ACC112 (cell line): Measurements from ENCODE around the gene LGI1.

ENCODE experiments used
- H2AFZ ChIP-seq: fragments of 200-600 bp; sonication (generic); one replicate; pipeline ENCODE4 v1.6.0; 2017; ENCODE audit warnings: antibody characterized with exemption, low read length; ENCODE audit not compliant: unreplicated experiment
- H3K27ac ChIP-seq: fragments of 200-600 bp; sonication (generic); 2 replicates; pipeline ENCODE4 v1.5.1; 2014; ENCODE audit warnings: low read depth, mild to moderate bottlenecking, antibody characterized with exemption, low read length, moderate library complexity
- H3K27me3 ChIP-seq: fragments of 200-600 bp; sonication (generic); 2 replicates; pipeline ENCODE4 v1.6.1; 2014; ENCODE audit warnings: mild to moderate bottlenecking, antibody characterized with exemption, low read length, moderate library complexity, mixed read lengths; ENCODE audit not compliant: insufficient read depth
- H3K36me3 ChIP-seq: fragments of 200-600 bp; sonication (generic); 2 replicates; pipeline ENCODE4 v1.6.1; 2016; ENCODE audit warnings: mild to moderate bottlenecking, antibody characterized with exemption, low read length, moderate library complexity, mixed read lengths; ENCODE audit not compliant: insufficient read depth
- H3K4me1 ChIP-seq: fragments of 200-600 bp; sonication (generic); one replicate; pipeline ENCODE4 v1.6.1; 2016; ENCODE audit warnings: low read length, mixed read lengths; ENCODE audit not compliant: insufficient read depth, unreplicated experiment, control insufficient read depth
- H3K4me3 ChIP-seq: fragments of 200-600 bp; sonication (generic); 2 replicates; pipeline ENCODE4 v1.5.1; 2014; ENCODE audit warnings: mild to moderate bottlenecking, low read depth, low read length
- H3K79me2 ChIP-seq: fragments of 200-600 bp; sonication (generic); one replicate; pipeline ENCODE4 v1.6.0; 2016; ENCODE audit warnings: low read length; ENCODE audit not compliant: control insufficient read depth, unreplicated experiment, insufficient read depth

LGI1 gene

DNA sequence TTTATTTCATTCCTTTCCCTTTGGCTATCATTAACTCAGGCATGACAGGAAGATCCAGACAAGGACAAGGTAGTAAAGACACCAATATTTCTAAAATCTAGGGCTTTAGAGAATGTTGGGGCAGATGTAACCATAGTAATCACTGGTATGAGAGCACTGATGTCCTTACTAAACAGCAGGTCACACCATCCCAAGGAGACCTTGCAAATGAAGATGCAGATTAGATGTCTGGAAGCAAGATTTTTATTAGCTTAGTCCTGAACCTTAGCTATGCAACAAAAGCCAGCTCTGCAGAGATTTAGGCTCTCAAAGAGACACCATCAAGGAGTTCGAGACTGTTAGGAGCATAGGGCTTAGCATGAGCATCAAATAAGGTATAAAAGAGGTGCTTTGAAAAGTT, 31.7 kb upstream of the LGI1 start:
- no peak overlapping the region for H3K4me3 ChIP-seq
- no peaks in the 10 kb centered on the region for H3K79me2 ChIP-seq
- no peak overlapping the region for H2AFZ ChIP-seq
- no peaks in the 10 kb centered on the region for H3K4me1 ChIP-seq
- no peak overlapping the region for H3K27ac ChIP-seq
- peaks cover 70% of the 10 kb centered on the region for H3K27me3 ChIP-seq
- H3K36me3 ChIP-seq = no peaks in the 10 kb centered on the region

GRCh38 chr10:93741367-93741766, 16.4 kb upstream of the LGI1 start:
- H3K79me2 ChIP-seq = no peaks in the 10 kb centered on the region
- H3K4me3 ChIP-seq = no peak overlapping the region
- H3K27me3 ChIP-seq = peaks cover 41% of the 10 kb centered on the region
- H2AFZ ChIP-seq = no peak overlapping the region
- H3K4me1 ChIP-seq = peaks cover 5% of the 10 kb centered on the region
- no peaks in the 10 kb centered on the region for H3K36me3 ChIP-seq
- no peak overlapping the region for H3K27ac ChIP-seq

- peaks cover 11% of the 10 kb centered on the region for H3K4me1 ChIP-seq
- no peaks in the 10 kb centered on the region for H3K79me2 ChIP-seq
- H3K27ac ChIP-seq = no peak overlapping the region
- H3K4me3 ChIP-seq = no peak overlapping the region
- no peak overlapping the region for H2AFZ ChIP-seq
- H3K36me3 ChIP-seq = no peaks in the 10 kb centered on the region
- H3K27me3 ChIP-seq = peaks cover 26% of the 10 kb centered on the region
These were observed 14.9 kb upstream of the LGI1 start for GRCh38 chr10:93742633-93743349.

GRCh38 chr10:93745408-93746065, 12.2 kb upstream of the LGI1 start:
- H3K4me3 ChIP-seq = no peak overlapping the region
- H3K27me3 ChIP-seq = 0 out of 2 replicates have a peak, but pooled peaks cover 6% of the 10 kb centered on the region
- no peaks in the 10 kb centered on the region for H3K79me2 ChIP-seq
- peaks cover 18% of the 10 kb centered on the region for H3K4me1 ChIP-seq
- no peak overlapping the region for H2AFZ ChIP-seq
- H3K36me3 ChIP-seq = no peaks in the 10 kb centered on the region
- no peak overlapping the region for H3K27ac ChIP-seq

DNA sequence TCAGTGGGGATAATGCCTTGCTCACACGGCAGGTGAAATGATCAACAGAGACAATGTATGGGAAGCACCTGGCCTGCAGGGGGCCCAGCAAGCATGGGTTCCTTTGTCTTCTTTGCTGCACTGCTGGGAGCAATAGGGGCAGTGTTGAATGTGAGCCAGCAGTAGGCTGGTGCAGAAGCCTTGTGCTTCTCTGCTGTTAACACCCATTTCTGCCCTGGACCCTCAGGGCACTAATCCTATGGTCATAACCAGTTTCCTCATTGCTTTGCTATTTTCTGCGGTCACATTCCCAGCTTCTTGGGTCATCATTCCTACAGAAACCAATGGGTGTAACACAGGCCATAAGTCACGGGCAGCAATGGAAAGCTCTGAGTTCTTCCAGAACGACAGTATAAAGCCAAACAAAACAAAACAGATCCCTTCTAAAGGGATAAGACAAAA, 10.9 kb upstream of the LGI1 start:
- H3K27me3 ChIP-seq = no peaks in the 10 kb centered on the region
- H3K4me1 ChIP-seq = peaks cover 18% of the 10 kb centered on the region
- no peaks in the 10 kb centered on the region for H3K36me3 ChIP-seq
- H3K79me2 ChIP-seq = no peaks in the 10 kb centered on the region
- H3K4me3 ChIP-seq = peak overlapping the region; percentile 18; the same call in 1 of the 2 replicates
- H3K27ac ChIP-seq = peak overlapping the region; percentile 42
- H2AFZ ChIP-seq = no peak overlapping the region

DNA sequence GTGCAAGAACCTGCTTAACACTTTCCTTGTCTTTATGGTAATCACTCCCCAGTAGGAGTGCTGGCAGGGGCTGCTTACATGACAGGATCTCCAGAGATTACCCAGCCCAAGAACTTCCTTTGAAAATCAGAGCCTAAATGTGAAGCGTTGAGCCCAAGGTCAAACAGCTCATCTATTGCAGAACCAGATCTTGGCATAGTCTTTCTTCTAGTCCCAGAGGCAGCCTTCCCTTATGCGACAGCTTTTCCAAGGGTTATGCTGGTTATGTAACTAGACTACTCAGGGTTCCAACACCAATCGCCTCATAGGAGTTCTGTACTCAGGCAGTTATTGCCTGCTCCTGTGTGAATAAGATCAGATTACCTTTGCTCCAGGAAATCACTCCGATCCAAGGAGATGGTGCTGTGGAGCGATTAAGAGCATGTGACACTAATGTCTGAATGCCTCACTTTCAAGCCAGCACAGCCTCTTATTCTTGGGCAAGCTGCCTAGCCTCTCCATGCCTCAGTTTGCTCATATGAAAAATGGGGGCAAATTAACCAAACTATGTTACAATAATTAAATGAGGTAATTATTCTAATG, 8.4 kb upstream of the LGI1 start:
- H3K79me2 ChIP-seq = no peaks in the 10 kb centered on the region
- no peak overlapping the region for H3K4me3 ChIP-seq
- H3K4me1 ChIP-seq = peaks cover 23% of the 10 kb centered on the region
- H3K36me3 ChIP-seq = no peaks in the 10 kb centered on the region
- no peak overlapping the region for H2AFZ ChIP-seq
- no peaks in the 10 kb centered on the region for H3K27me3 ChIP-seq
- no peak overlapping the region for H3K27ac ChIP-seq

GRCh38 chr10:93751124-93751523, 6.6 kb upstream of the LGI1 start:
- H3K4me3 ChIP-seq = no peak overlapping the region
- H3K79me2 ChIP-seq = no peaks in the 10 kb centered on the region
- no peak overlapping the region for H3K27ac ChIP-seq
- no peaks in the 10 kb centered on the region for H3K36me3 ChIP-seq
- H2AFZ ChIP-seq = no peak overlapping the region
- H3K4me1 ChIP-seq = peaks cover 21% of the 10 kb centered on the region
- no peaks in the 10 kb centered on the region for H3K27me3 ChIP-seq

- Histone ChIP-seq H3K27me3 (no peaks in the 10 kb centered on the region), H3K4me3 (peak overlapping the region; percentile 44; the same call in 1 of the 2 replicates), H3K36me3 (no peaks in the 10 kb centered on the region), H3K79me2 (no peaks in the 10 kb centered on the region), H3K27ac (no peak overlapping the region), H3K4me1 (peaks cover 13% of the 10 kb centered on the region), H2AFZ (peak overlapping the region; percentile 25)
These were observed 5.9 kb upstream of the LGI1 start for GRCh38 chr10:93751832-93752231.

DNA sequence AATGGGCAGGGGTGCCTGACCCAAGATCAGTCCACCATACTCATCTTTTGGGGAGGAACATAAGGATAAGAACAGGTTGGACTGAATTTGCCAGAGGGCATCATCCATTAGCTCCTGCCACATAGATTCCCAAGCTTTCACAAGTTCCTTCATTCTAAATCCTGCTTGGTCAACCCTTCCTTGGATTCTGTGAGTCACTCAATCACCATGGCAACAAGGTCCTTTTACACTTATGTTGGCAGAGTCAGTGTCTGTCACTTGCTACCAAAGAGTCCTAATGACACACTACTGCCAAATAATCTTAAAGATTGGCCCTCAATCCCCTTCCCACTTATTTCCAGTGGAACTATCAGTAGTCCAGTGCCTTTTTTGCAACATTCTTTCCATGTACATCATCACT, 5.0 kb upstream of the LGI1 start:
- no peaks in the 10 kb centered on the region for H3K27me3 ChIP-seq
- no peak overlapping the region for H2AFZ ChIP-seq
- no peak overlapping the region for H3K27ac ChIP-seq
- no peaks in the 10 kb centered on the region for H3K36me3 ChIP-seq
- H3K4me3 ChIP-seq = no peak overlapping the region
- peaks cover 13% of the 10 kb centered on the region for H3K4me1 ChIP-seq
- H3K79me2 ChIP-seq = no peaks in the 10 kb centered on the region

DNA sequence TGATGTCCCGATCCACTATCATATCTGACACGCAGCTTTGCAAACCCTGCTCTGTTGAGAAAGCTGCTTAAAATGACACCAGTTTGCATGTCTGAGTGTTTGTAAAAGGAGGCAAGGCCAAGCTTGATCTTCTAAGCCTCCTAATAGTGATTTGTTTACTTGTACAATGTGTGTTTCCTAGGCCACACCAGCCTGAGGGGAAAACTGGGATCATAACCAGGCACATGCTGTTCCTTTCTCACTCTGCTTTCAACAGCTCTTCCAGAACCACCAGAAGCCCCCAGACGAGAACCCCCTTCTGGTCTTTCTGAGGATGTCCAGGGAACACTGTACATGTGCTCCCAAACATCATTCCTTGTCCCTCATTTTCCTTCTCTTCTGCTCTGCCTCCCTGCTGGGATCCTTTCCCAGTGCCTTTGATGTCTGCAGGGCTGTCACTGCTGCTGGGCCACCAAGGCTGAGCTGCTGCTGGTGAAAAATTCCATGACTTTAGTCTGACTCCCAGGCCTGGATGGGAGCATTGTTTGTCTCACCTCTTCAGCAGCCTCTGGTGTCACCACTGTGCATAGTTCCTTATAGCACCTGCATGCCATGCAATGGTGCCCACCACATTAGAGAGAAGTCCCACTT, 4.0 kb upstream of the LGI1 start:
- Histone ChIP-seq H3K4me1 (peaks cover 21% of the 10 kb centered on the region), H3K27ac (no peak overlapping the region), H2AFZ (no peak overlapping the region), H3K36me3 (no peaks in the 10 kb centered on the region), H3K4me3 (no peak overlapping the region), H3K27me3 (0 out of 2 replicates have a peak, but pooled peaks cover 3% of the 10 kb centered on the region), H3K79me2 (no peaks in the 10 kb centered on the region)
